Tibial nerve (tissue), 4 donors: Measurements from ENCODE around the gene EIF1AX. TPM values are rescaled to one million over a fixed set of nuclear protein-coding genes. Genes with fewer than 3 reads are reported as not detected.
"Not testable (repeated sequence)": the region's sequence is repeated elsewhere in the genome, so short reads cannot be mapped to it uniquely, and the experiment has no call there.

Source experiments
- DNase-seq, 2 donors: peaks; one replicate each; pipeline ENCODE4 v3.0.0-alpha.2; 2019; ENCODE audit warnings: low spot score in 2 of 2
- H3K27ac ChIP-seq, 4 donors: fragments of 200-600 bp; sonication (generic) in 3 of 4; one replicate each; pipeline ENCODE4 v1.5.1; 2017 to 2019; ENCODE audit warnings: mild to moderate bottlenecking in 1 of 4
- H3K27me3 ChIP-seq, 2 donors: fragments of 200-600 bp; sonication (generic) in 1 of 2; one replicate each; pipeline versions ENCODE4 v1.5.1 to v1.6.0; 2017 to 2019
- H3K36me3 ChIP-seq, 3 donors: fragments of 200-600 bp; sonication (generic); one replicate each; pipeline ENCODE4 v1.5.1; 2018 to 2019
- H3K4me1 ChIP-seq, 4 donors: fragments of 200-600 bp; sonication (generic) in 3 of 4; one replicate each; pipeline ENCODE4 v1.5.1; 2017 to 2019
- H3K4me3 ChIP-seq, 4 donors: fragments of 200-600 bp; sonication (generic) in 3 of 4; one replicate each; pipeline ENCODE4 v1.5.1; 2017 to 2019; ENCODE audit warnings: mild to moderate bottlenecking in 1 of 4, moderate library complexity in 1 of 4
- H3K9me3 ChIP-seq, 4 donors: fragments of 200-600 bp; sonication (generic) in 3 of 4; one replicate each; pipeline ENCODE4 v1.5.1; 2017 to 2019
- EP300 ChIP-seq, 2 donors: sonication (generic); formaldehyde crosslinking; IDR thresholded peaks; one replicate each; pipeline ENCODE4 v1.6.1; 2017; ENCODE audit warnings: antibody characterized with exemption in 2 of 2, mild to moderate bottlenecking in 1 of 2
- POLR2A ChIP-seq, 2 donors: fragments of 450-650 bp; IDR thresholded peaks; one replicate each; pipeline ENCODE4 v1.6.1; 2017; ENCODE audit warnings: antibody characterized with exemption in 2 of 2, mild to moderate bottlenecking in 2 of 2, moderate library complexity in 2 of 2
- WGBS, 2 donors: methylation state at CpG; one replicate each; pipeline ENCODE4 v1.1.5; 2018; 5-methylcytosine and 5-hydroxymethylcytosine counted together
- total RNA-seq, 4 donors: library from RNA; depleted of rRNA; stranded (reverse); fragments of >200 nt; gene quantifications; one replicate each; pipeline ENCODE4 v1.1.0, GENCODE V29; 2016
- TF ChIP-seq, protein P1 (sequence below), 5 experiments: fragments of 200-600 bp in 3 of 5; fragments of 450-650 bp in 2 of 5; sonication (generic) in 3 of 5; IDR thresholded peaks; one replicate each; pipeline ENCODE4 v1.5.1; 2016 to 2019; ENCODE audit warnings: antibody characterized with exemption in 5 of 5, mild to moderate bottlenecking in 3 of 5, moderate library complexity in 2 of 5

Gene EIF1AX
- total RNA-seq, 4 donors from 2014 or later: 26.3 to 74.1 (median 53.8) TPM

- peaks cover 0 to 3% of the 10 kb centered on the region in 2 donors for H3K27me3 ChIP-seq
- H3K9me3 ChIP-seq: no peaks in the 10 kb centered on the region
- no peak overlapping the region for H3K4me3 ChIP-seq
- peaks cover 0 to 46% (median 0%) of the 10 kb centered on the region in 3 donors for H3K36me3 ChIP-seq
- no peaks in the 10 kb centered on the region for H3K4me1 ChIP-seq
- no peak for TF ChIP-seq EP300 (IDR thresholded peaks at IDR 0.05)
- TF ChIP-seq, protein P1, sequence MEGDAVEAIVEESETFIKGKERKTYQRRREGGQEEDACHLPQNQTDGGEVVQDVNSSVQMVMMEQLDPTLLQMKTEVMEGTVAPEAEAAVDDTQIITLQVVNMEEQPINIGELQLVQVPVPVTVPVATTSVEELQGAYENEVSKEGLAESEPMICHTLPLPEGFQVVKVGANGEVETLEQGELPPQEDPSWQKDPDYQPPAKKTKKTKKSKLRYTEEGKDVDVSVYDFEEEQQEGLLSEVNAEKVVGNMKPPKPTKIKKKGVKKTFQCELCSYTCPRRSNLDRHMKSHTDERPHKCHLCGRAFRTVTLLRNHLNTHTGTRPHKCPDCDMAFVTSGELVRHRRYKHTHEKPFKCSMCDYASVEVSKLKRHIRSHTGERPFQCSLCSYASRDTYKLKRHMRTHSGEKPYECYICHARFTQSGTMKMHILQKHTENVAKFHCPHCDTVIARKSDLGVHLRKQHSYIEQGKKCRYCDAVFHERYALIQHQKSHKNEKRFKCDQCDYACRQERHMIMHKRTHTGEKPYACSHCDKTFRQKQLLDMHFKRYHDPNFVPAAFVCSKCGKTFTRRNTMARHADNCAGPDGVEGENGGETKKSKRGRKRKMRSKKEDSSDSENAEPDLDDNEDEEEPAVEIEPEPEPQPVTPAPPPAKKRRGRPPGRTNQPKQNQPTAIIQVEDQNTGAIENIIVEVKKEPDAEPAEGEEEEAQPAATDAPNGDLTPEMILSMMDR (IDR thresholded peaks at IDR 0.05): no peak
- TF ChIP-seq POLR2A (IDR thresholded peaks at IDR 0.05): no peak
- no peak for DNase-seq
- no peak overlapping the region for H3K27ac ChIP-seq
- WGBS, 2 donors: 80 to 91% methylated on average over 2 of the region's 2 CpGs
These were observed 32.2 kb upstream of the EIF1AX start for GRCh38 chrX:20173856-20174255.

- H3K27ac ChIP-seq: no peak overlapping the region
- no peaks in the 10 kb centered on the region for H3K4me1 ChIP-seq
- DNase-seq: no peak
- H3K36me3 ChIP-seq: peaks cover 0 to 52% (median 0%) of the 10 kb centered on the region in 3 donors
- peaks cover 0 to 3% of the 10 kb centered on the region in 2 donors for H3K27me3 ChIP-seq
- TF ChIP-seq EP300 (IDR thresholded peaks at IDR 0.05) (no peak), POLR2A (IDR thresholded peaks at IDR 0.05) (no peak)
- TF ChIP-seq, protein P1 (IDR thresholded peaks at IDR 0.05): no peak
- 74 to 91% methylated on average over 2 of the region's 2 CpGs for WGBS, 2 donors
- H3K4me3 ChIP-seq: no peak overlapping the region
- no peaks in the 10 kb centered on the region for H3K9me3 ChIP-seq
These were observed 31.7 kb upstream of the EIF1AX start for GRCh38 chrX:20173313-20173712.

DNA sequence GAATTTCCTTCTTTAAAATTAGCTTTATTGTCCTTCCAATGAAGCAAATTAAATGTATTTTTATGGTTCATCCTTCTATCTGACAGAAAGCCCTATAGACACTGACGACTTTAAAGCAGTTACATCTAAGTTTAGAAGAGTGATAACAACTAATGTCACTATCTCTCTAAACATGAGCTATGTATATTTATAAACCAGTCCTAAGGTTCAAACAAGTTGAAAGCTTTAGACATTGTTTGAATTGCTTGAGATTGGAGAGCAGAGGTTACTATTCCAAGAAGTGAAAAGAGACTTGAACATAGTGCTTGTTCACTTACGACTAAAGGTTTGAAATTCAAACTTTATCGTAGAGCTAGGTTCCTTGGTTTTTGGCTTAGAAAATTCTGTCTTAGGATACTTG lies 30.2 kb upstream of the EIF1AX start:
- Histone ChIP-seq H3K4me1 (no peaks in the 10 kb centered on the region), H3K36me3 (peaks cover 0 to 58% (median 0%) of the 10 kb centered on the region in 3 donors), H3K9me3 (no peaks in the 10 kb centered on the region), H3K4me3 (no peak overlapping the region), H3K27ac (no peak overlapping the region), H3K27me3 (peaks cover 0 to 3% of the 10 kb centered on the region in 2 donors)
- WGBS, 2 donors: 85 to 93% methylated on average over 3 of the region's 3 CpGs
- DNase-seq: no peak
- TF ChIP-seq, protein P1 (IDR thresholded peaks at IDR 0.05): no peak
- TF ChIP-seq POLR2A (IDR thresholded peaks at IDR 0.05) (no peak), EP300 (IDR thresholded peaks at IDR 0.05) (no peak)

GRCh38 chrX:20162516-20162915 lies 20.9 kb upstream of the EIF1AX start:
- not testable (repeated sequence) for H3K4me1 ChIP-seq, H3K4me3 ChIP-seq
- H3K36me3 ChIP-seq: peaks cover 0 to 37% (median 0%) of the 10 kb centered on the region in 3 donors

DNA sequence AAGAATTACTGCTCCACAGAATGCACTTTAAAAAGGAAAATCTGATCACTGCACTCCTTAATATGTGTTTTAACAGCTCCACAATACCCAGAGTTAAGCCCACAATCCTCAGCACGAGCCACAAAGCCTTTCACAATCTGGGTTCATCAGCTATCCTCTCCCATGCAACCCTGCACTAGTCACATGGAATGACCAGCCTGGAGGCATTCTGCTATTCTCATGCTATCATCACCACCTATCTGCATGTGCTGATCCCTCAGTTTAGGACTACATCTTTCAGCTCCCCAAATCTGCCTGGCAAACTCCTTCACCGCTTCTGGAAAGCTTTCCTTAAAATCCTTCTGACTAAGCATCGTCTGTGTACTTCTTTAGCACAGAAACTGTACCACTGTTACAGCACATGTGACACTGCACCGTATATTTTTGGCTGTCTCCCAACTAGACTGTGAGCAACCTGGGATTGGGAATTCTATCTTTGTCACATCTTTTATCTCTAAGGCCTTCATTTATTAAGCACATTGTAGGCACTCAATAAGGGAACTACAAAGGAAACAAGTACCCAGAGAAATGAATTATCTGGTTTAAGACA lies 18.3 kb upstream of the EIF1AX start:
- H3K27ac ChIP-seq: no peak overlapping the region
- peaks cover 0 to 52% (median 0%) of the 10 kb centered on the region in 3 donors for H3K36me3 ChIP-seq
- TF ChIP-seq, protein P1 (IDR thresholded peaks at IDR 0.05): no peak
- TF ChIP-seq EP300 (IDR thresholded peaks at IDR 0.05): no peak
- TF ChIP-seq POLR2A (IDR thresholded peaks at IDR 0.05): no peak
- H3K27me3 ChIP-seq: peaks cover 0 to 17% of the 10 kb centered on the region in 2 donors
- 71 to 73% methylated on average over 4 of the region's 4 CpGs for WGBS, 2 donors
- no peaks in the 10 kb centered on the region for H3K9me3 ChIP-seq
- no peaks in the 10 kb centered on the region for H3K4me1 ChIP-seq
- no peak overlapping the region for H3K4me3 ChIP-seq
- no peak for DNase-seq

More at GRCh38 chrX:20162516-20162915, 20.9 kb upstream of the EIF1AX start:
- H3K9me3 ChIP-seq, H3K27me3 ChIP-seq, DNase-seq, H3K27ac ChIP-seq: not testable (repeated sequence)
